HepG2 (cell line): ENCODE measurements around the gene KRTAP5-1.

Experiments
- BCL6 ChIP-seq: IDR thresholded peaks from 2 replicates; pipeline ENCODE4 v1.6.1; 2016; ENCODE audit warnings: missing genetic modification reagents, missing compliant biosample characterization
- BRCA1 ChIP-seq: sonication (generic); formaldehyde crosslinking; IDR thresholded peaks from 2 replicates; pipeline ENCODE4 v1.4.0; 2020; ENCODE audit warnings: missing genetic modification reagents
- CTCF ChIP-seq: sonication (generic); formaldehyde crosslinking; IDR thresholded peaks from 2 replicates; pipeline ENCODE4 v1.5.0; 2020; ENCODE audit warnings: mild to moderate bottlenecking, missing genetic modification reagents, moderate library complexity
- FOXJ3 ChIP-seq: sonication (generic); formaldehyde crosslinking; IDR thresholded peaks from 2 replicates; pipeline ENCODE4 v1.4.0; 2020; ENCODE audit warnings: missing genetic modification reagents, mild to moderate bottlenecking, borderline replicate concordance
- FOXO1 ChIP-seq: sonication (generic); formaldehyde crosslinking; IDR thresholded peaks from 2 replicates; pipeline ENCODE4 v1.4.0; 2020; ENCODE audit warnings: missing genetic modification reagents
- HDAC6 ChIP-seq: fragments of 200-600 bp; sonication (generic); IDR thresholded peaks from 2 replicates; pipeline ENCODE4 v1.7.0; 2017; ENCODE audit warnings: mild to moderate bottlenecking, antibody characterized with exemption, low read length, low read depth
- HNRNPUL1 ChIP-seq: fragments of 200-400 bp; formaldehyde crosslinking; IDR thresholded peaks from 2 replicates; pipeline ENCODE4 v1.6.1; 2017; ENCODE audit warnings: low read depth, mild to moderate bottlenecking, low read length, moderate library complexity
- RAD21 ChIP-seq: fragments of 450-650 bp; formaldehyde crosslinking; IDR thresholded peaks from 2 replicates; pipeline ENCODE4 v1.5.0; 2020; ENCODE audit warnings: mild to moderate bottlenecking
- RFX5 ChIP-seq: IDR thresholded peaks from 2 replicates; pipeline ENCODE4 v1.6.1; 2011; ENCODE audit warnings: low read depth, low read length, improper control_type of control experiment
- RNF2 ChIP-seq: fragments of 450-650 bp; conservative IDR thresholded peaks from 2 replicates; pipeline ENCODE4 v1.6.1; 2016; ENCODE audit warnings: low read depth
- TFDP1 ChIP-seq: IDR thresholded peaks from 2 replicates; pipeline ENCODE4 v1.6.1; 2016; ENCODE audit warnings: missing compliant biosample characterization, missing genetic modification reagents, borderline replicate concordance
- ZFP91 ChIP-seq: sonication (generic); formaldehyde crosslinking; IDR thresholded peaks from 2 replicates; pipeline ENCODE4 v1.9.0; 2022; ENCODE audit warnings: missing genetic modification reagents, mild to moderate bottlenecking, borderline replicate concordance
- TF ChIP-seq, protein P1 (sequence below): IDR thresholded peaks from 2 replicates; pipeline ENCODE4 v1.6.1; 2012; ENCODE audit warnings: low read length, improper control_type of control experiment

GRCh38 chr11:1603629-1604028 is 18.5 kb upstream of the KRTAP5-1 start:
- TF ChIP-seq FOXJ3 (CRISPR knock-in tag) (no peak), ZFP91 (CRISPR knock-in tag) (no peak), TFDP1 (no peak), BCL6 (CRISPR knock-in tag) (no peak), RAD21 (CRISPR knock-in tag) (no peak), HDAC6 (no peak), CTCF (no peak), BRCA1 (CRISPR knock-in tag) (no peak), RFX5 (no peak), FOXO1 (CRISPR knock-in tag) (no peak), RNF2 (no peak), HNRNPUL1 (no peak)
- TF ChIP-seq, protein P1, sequence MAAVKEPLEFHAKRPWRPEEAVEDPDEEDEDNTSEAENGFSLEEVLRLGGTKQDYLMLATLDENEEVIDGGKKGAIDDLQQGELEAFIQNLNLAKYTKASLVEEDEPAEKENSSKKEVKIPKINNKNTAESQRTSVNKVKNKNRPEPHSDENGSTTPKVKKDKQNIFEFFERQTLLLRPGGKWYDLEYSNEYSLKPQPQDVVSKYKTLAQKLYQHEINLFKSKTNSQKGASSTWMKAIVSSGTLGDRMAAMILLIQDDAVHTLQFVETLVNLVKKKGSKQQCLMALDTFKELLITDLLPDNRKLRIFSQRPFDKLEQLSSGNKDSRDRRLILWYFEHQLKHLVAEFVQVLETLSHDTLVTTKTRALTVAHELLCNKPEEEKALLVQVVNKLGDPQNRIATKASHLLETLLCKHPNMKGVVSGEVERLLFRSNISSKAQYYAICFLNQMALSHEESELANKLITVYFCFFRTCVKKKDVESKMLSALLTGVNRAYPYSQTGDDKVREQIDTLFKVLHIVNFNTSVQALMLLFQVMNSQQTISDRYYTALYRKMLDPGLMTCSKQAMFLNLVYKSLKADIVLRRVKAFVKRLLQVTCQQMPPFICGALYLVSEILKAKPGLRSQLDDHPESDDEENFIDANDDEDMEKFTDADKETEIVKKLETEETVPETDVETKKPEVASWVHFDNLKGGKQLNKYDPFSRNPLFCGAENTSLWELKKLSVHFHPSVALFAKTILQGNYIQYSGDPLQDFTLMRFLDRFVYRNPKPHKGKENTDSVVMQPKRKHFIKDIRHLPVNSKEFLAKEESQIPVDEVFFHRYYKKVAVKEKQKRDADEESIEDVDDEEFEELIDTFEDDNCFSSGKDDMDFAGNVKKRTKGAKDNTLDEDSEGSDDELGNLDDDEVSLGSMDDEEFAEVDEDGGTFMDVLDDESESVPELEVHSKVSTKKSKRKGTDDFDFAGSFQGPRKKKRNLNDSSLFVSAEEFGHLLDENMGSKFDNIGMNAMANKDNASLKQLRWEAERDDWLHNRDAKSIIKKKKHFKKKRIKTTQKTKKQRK = no peak
